ENCODE data around the gene PET117. TPM values are rescaled to one million over a fixed set of nuclear protein-coding genes. Genes with fewer than 3 reads are reported as not detected.
"Not testable (repeated sequence)": the region's sequence is repeated elsewhere in the genome, so short reads cannot be mapped to it uniquely, and the experiment has no call there.

Gene PET117
- total RNA-seq, 1 experiment from 2014 or later, result 18.2 TPM

GRCh38 chr20:18144541-18145099 is 7.0 kb downstream of the PET117 start:
- DNase-seq (ENCODE audit: low spot score), result no peak
- in situ Hi-C loops (cut with HindIII; ENCODE audit: low sequenced_read_pairs), result no loop called here

- in situ Hi-C loops (cut with HindIII; ENCODE audit: low sequenced_read_pairs), result no loop called here
- no peak for DNase-seq (ENCODE audit: low spot score)
These were observed 16.7 kb downstream of the PET117 start for GRCh38 chr20:18154342-18154741.

GRCh38 chr20:18156045-18156444 is 18.4 kb downstream of the PET117 start:
- no peak for DNase-seq (ENCODE audit: low spot score)
- in situ Hi-C loops (cut with HindIII; ENCODE audit: low sequenced_read_pairs), result no loop called here

- no peak for DNase-seq (ENCODE audit: low spot score)
- in situ Hi-C loops (cut with HindIII; ENCODE audit: low sequenced_read_pairs), result no loop called here
These were observed 26.7 kb downstream of the PET117 start for GRCh38 chr20:18164356-18164755.

- in situ Hi-C loops (cut with HindIII; ENCODE audit: low sequenced_read_pairs), result no loop called here
- DNase-seq (ENCODE audit: low spot score), result no peak
These were observed 27.9 kb downstream of the PET117 start for GRCh38 chr20:18165553-18165952.

- DNase-seq (ENCODE audit: low spot score), result no peak
- in situ Hi-C loops (cut with HindIII; ENCODE audit: low sequenced_read_pairs), result no loop called here
These were observed 28.7 kb downstream of the PET117 start for GRCh38 chr20:18166241-18166881.

- DNase-seq (ENCODE audit: low spot score), result no peak
- in situ Hi-C loops (cut with HindIII; ENCODE audit: low sequenced_read_pairs), result no loop called here
These were observed 29.3 kb downstream of the PET117 start for GRCh38 chr20:18166950-18167349.

- no peak for DNase-seq (ENCODE audit: low spot score)
- in situ Hi-C loops (cut with HindIII; ENCODE audit: low sequenced_read_pairs), result no loop called here
These were observed 34.7 kb downstream of the PET117 start for GRCh38 chr20:18172379-18172778.

- in situ Hi-C loops (cut with HindIII; ENCODE audit: low sequenced_read_pairs), result no loop called here
- DNase-seq (ENCODE audit: low spot score), result no peak
These were observed 37.4 kb downstream of the PET117 start for GRCh38 chr20:18174906-18175683.

- in situ Hi-C loops (cut with HindIII; ENCODE audit: low sequenced_read_pairs), result no loop called here
- no peak for DNase-seq (ENCODE audit: low spot score)
These were observed 38.7 kb downstream of the PET117 start for GRCh38 chr20:18176318-18176785.

GRCh38 chr20:18180366-18180765 is 42.7 kb downstream of the PET117 start:
- DNase-seq (ENCODE audit: low spot score); in situ Hi-C loops (cut with HindIII; ENCODE audit: low sequenced_read_pairs): not testable (repeated sequence)

GRCh38 chr20:18180815-18181214 is 43.2 kb downstream of the PET117 start:
- in situ Hi-C loops (cut with HindIII; ENCODE audit: low sequenced_read_pairs), result no loop called here
- DNase-seq (ENCODE audit: low spot score), result no peak

GRCh38 chr20:18187020-18187419 is 49.4 kb downstream of the PET117 start:
- in situ Hi-C loops (cut with HindIII; ENCODE audit: low sequenced_read_pairs), result no loop called here

GRCh38 chr20:18188434-18188833 is 50.8 kb downstream of the PET117 start:
- no peak for DNase-seq (ENCODE audit: low spot score)
- in situ Hi-C loops (cut with HindIII; ENCODE audit: low sequenced_read_pairs), result no loop called here

More at GRCh38 chr20:18187020-18187419, 49.4 kb downstream of the PET117 start:
- no peak for DNase-seq (ENCODE audit: low spot score)

- no peak for DNase-seq (ENCODE audit: low spot score)
- in situ Hi-C loops (cut with HindIII; ENCODE audit: low sequenced_read_pairs), result no loop called here
These were observed 52.9 kb downstream of the PET117 start for GRCh38 chr20:18190338-18191233.

GRCh38 chr20:18191306-18191705 is 53.6 kb downstream of the PET117 start:
- no peak for DNase-seq (ENCODE audit: low spot score)
- in situ Hi-C loops (cut with HindIII; ENCODE audit: low sequenced_read_pairs), result no loop called here

Measured in G401 (cell line).